Small intestine (tissue), 7 donors: ENCODE data around the gene TCF20. TPM values are rescaled to one million over a fixed set of nuclear protein-coding genes. Genes with fewer than 3 reads are reported as not detected.
A peak's percentile ranks its signal among the peaks of the same experiment; 100 is the strongest.

Experiments
- DNase-seq, 2 donors: peaks; one replicate each; pipeline versions ENCODE4 v3.0.0 to v3.0.0-alpha.2; 2013
- FAIRE-seq: peaks from 2 replicates; lab custom pipeline; 2012; peaks lifted over from hg19 to GRCh38; lab: Jason Lieb, UNC
- H3K27ac ChIP-seq, 3 donors: one replicate each; pipeline ENCODE4 v1.5.1; 2013; ENCODE audit warnings: low read length in 2 of 3, mild to moderate bottlenecking in 2 of 3, control low read depth in 1 of 3, inconsistent platforms in 1 of 3, low read depth in 1 of 3, moderate library complexity in 1 of 3
- H3K27me3 ChIP-seq, 3 donors: one replicate each; pipeline ENCODE4 v1.6.1; 2013; ENCODE audit warnings: low read length in 3 of 3, inconsistent platforms in 1 of 3; ENCODE audit not compliant: control insufficient read depth in 3 of 3, insufficient read depth in 3 of 3
- H3K36me3 ChIP-seq, 3 donors: one replicate each; pipeline ENCODE4 v1.6.1; 2013; ENCODE audit warnings: low read length in 3 of 3, inconsistent platforms in 1 of 3, low read depth in 1 of 3, mild to moderate bottlenecking in 1 of 3, moderate library complexity in 1 of 3; ENCODE audit not compliant: control insufficient read depth in 3 of 3, insufficient read depth in 2 of 3
- H3K4me1 ChIP-seq, 3 donors: one replicate each; pipeline ENCODE4 v1.6.1; 2013; ENCODE audit warnings: low read length in 2 of 3, inconsistent platforms in 1 of 3, low read depth in 1 of 3, mild to moderate bottlenecking in 1 of 3, moderate library complexity in 1 of 3; ENCODE audit not compliant: control insufficient read depth in 3 of 3, insufficient read depth in 2 of 3
- H3K4me3 ChIP-seq, 3 donors: one replicate each; pipeline ENCODE4 v1.5.1; 2013; ENCODE audit warnings: low read length in 3 of 3, control low read depth in 1 of 3, inconsistent platforms in 1 of 3, low read depth in 1 of 3, mild to moderate bottlenecking in 1 of 3, moderate library complexity in 1 of 3
- H3K9me3 ChIP-seq, 2 donors: one replicate each; pipeline ENCODE4 v1.6.1; 2013; ENCODE audit warnings: low read depth in 1 of 2, low read length in 1 of 2; ENCODE audit not compliant: control insufficient read depth in 2 of 2, insufficient read depth in 1 of 2
- WGBS, 3 donors: extraction: QIAGEN DNeasy Blood & Tissue Kit; methylation state at CpG; one replicate each; pipeline ENCODE4 v1.1.7; 2013; 5-methylcytosine and 5-hydroxymethylcytosine counted together
- polyA plus RNA-seq, 4 donors: library from polyadenylated mRNA; stranded (reverse) in 3 of 4; unstranded in 1 of 4; fragments of 200-250 nt in 3 of 4; fragments of 120-200 nt in 1 of 4; gene quantifications; one replicate each; pipeline versions ENCODE4 v1.2.1 to v1.2.3, GENCODE V29; 2013
- donor health status: healthy with polysubstance abuse.
- donor health status: control.
- donor health status: control.
- donor health status: Bipolar disorder and iron deficiency.
- donor health status: healthy.

Gene TCF20
- polyA plus RNA-seq, 4 donors = 6.2 to 32.0 (median 13.5) TPM

DNA sequence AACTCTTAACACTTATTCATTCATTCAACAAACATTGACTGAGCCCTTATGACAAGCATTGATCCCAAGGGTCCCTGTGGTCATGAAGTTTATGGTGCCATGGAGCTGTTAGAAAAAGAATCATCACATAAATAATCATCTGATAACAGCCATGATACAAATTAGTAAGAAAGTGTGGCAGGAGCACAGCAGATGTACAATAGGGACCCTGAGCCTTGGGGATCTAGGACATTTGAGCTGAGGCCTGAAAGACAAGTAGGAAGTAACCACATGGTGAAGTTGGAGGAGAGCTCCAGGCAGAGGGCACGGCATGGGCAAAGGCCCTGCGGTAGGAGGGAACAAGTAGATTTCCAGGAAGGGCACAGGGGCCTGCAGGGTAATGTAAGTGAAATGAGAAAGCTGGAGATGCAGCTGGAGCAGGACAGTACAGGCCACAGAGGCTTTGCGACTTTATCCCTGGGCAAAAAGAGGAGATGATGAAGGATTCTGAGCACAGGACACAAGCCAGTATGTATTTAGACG lies 6.8 kb upstream of the TCF20 start:
- WGBS, 3 donors = 94 to 95% (median 95%) methylated on average over 4 of the region's 4 CpGs
- no peak for FAIRE-seq
- Histone ChIP-seq H3K27me3 (no peaks in the 10 kb centered on the region), H3K4me3 (no peak overlapping the region), H3K4me1 (peaks cover 0 to 31% (median 2%) of the 10 kb centered on the region in 3 donors), H3K9me3 (no peaks in the 10 kb centered on the region), H3K27ac (no peak overlapping the region), H3K36me3 (peaks cover 0 to 37% (median 0%) of the 10 kb centered on the region in 3 donors)
- no peak for DNase-seq

DNA sequence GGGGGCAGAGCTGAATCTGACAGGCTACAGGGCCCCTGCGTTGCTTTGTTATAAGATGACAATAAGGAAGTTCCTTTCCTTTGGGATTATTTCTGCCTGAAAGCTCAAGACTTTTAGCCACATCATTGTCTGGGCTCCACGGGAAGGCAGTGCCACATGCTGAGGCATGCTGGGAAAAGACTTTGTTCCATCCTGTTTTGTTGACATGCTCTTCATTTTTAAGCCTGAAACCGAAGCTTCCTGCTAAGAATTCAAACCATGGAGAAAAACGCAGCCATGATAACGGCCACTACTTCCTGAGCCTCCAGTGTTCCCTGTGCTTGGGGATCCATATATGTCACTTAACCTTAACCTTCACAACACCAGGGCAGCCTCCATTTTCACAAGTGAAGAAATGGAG lies 5.5 kb upstream of the TCF20 start:
- H3K36me3 ChIP-seq = peaks cover 0 to 37% (median 0%) of the 10 kb centered on the region in 3 donors
- no peaks in the 10 kb centered on the region for H3K9me3 ChIP-seq
- no peaks in the 10 kb centered on the region for H3K27me3 ChIP-seq
- no peak overlapping the region for H3K4me3 ChIP-seq
- FAIRE-seq (no peak), DNase-seq (no peak)
- peaks cover 3 to 35% (median 4%) of the 10 kb centered on the region in 3 donors for H3K4me1 ChIP-seq
- 57 to 59% (median 57%) methylated on average over 5 of the region's 5 CpGs for WGBS, 3 donors
- no peak overlapping the region for H3K27ac ChIP-seq

DNA sequence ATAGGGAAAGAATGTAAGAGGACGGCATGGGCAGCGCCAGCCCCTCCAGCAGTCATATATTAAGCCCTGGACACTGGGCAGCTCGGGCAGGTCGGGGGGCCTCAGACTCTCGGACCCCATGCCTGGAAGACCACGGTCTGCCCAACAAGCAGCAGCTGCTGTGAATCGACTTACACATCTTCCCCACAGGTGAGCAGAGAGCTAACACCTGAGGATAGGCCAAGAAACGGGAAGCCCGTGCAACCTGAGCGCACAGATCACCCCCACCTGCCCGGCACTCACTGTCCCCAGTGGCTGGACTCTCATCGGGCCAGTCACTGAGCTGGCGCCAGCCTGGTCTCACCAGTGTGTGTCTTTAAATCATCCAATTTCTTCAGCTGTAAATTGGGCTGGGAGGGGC lies 4.7 kb upstream of the TCF20 start:
- DNase-seq = no peak
- peaks cover 0 to 37% (median 0%) of the 10 kb centered on the region in 3 donors for H3K36me3 ChIP-seq
- no peak for FAIRE-seq
- H3K27me3 ChIP-seq = no peaks in the 10 kb centered on the region
- H3K27ac ChIP-seq = no peak overlapping the region
- peaks cover 4 to 37% (median 5%) of the 10 kb centered on the region in 3 donors for H3K4me1 ChIP-seq
- 85 to 94% (median 93%) methylated on average over 13 of the region's 13 CpGs for WGBS, 3 donors
- H3K4me3 ChIP-seq = no peak overlapping the region
- no peaks in the 10 kb centered on the region for H3K9me3 ChIP-seq

DNA sequence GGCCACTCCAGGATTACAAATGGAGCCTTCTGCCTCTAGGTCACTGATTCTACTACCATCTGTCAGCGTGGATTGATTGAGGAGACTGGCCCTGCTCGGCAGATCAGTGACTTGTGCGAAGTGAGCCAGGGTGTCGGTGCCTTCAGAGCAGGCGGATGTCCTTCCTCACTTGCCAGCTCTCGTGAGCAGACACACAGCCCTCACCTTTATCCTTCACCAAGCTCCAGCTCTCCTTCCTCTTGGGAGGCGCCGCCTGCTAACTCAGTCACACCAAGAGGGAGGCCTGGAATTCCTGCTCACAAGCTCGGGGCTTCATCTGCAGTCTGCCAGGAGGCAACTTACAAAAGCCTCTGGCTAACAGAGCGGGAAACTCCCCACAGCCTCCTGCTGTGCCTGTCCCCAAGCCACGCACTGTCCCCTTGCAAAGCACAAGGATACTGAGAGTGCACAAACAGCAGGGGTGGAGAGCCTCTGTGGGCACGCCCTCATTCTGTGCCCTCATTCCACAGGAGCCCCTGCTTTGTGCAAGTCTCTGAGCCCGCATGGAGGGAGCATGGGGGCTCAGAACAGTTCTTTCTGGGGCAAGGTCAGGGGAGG lies 3.5 kb upstream of the TCF20 start:
- peaks cover 4 to 32% (median 6%) of the 10 kb centered on the region in 3 donors for H3K4me1 ChIP-seq

DNA sequence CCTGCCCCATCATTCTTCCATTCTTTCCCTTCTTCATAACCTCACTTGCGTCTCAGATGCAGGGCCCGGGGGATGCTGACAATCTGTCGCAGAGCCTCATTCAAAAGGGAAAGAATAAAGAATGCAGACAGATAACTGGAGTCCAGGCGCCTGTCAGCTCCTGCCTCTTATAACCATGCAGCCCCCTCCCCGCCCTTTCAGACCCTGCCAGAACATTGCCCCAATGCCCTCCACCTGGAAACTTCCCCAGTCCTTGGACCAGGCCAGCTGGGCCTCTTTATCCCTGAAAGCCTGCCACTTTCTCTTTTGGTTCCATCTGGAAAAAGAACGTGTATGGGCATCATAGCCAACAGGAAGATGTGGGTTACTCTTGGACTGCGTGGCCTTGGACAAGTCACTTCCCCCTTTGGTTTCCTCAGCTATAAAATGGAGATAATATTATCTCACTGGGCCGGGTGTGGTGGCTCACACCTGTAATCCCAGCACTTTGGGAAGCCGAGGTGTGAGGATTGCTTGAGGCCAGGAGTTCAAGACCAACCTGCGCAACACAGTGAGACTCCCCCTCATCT lies 2.1 kb upstream of the TCF20 start:
- Histone ChIP-seq H3K4me3 (no peak overlapping the region), H3K27me3 (no peaks in the 10 kb centered on the region), H3K27ac (peak overlapping the region in 2 of 3 donors; percentile 50 to 84), H3K4me1 (peaks cover 2 to 28% (median 8%) of the 10 kb centered on the region in 3 donors), H3K36me3 (peaks cover 0 to 37% (median 0%) of the 10 kb centered on the region in 3 donors), H3K9me3 (no peaks in the 10 kb centered on the region)
- FAIRE-seq (no peak), DNase-seq (peak in 1 of 2 donors; percentile 39)
- WGBS, 3 donors = 64 to 77% (median 66%) methylated on average over 10 of the region's 10 CpGs

More for the DNA sequence above, 3.5 kb upstream of the TCF20 start:
- H3K27me3 ChIP-seq = no peaks in the 10 kb centered on the region
- no peak overlapping the region for H3K27ac ChIP-seq
- DNase-seq = no peak
- no peak for FAIRE-seq
- WGBS, 3 donors = 58 to 80% (median 79%) methylated on average over 11 to 13 of the region's 13 CpGs
- no peaks in the 10 kb centered on the region for H3K9me3 ChIP-seq
- peaks cover 0 to 37% (median 0%) of the 10 kb centered on the region in 3 donors for H3K36me3 ChIP-seq
- H3K4me3 ChIP-seq = no peak overlapping the region

DNA sequence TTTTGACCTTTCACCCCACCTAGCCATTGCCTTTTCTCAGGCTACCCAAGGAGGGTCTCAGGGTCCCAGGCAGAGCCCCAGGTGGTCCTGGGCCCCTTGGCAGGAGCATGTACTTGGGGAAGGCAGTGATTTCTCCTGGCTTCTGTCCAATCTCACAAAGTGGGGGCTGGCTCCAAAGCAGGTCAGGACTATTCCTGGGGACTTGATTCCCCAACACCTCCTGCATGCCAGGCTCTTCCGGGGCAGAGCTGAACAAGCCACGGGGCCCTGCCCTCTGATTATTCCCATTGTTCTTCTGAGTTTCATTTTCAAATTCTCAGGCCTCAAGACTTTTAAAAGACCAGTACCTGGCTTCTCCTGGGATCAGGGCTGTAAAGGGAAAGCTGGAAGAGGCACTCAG lies 1.5 kb upstream of the TCF20 start:
- peaks cover 0 to 33% (median 0%) of the 10 kb centered on the region in 3 donors for H3K36me3 ChIP-seq
- FAIRE-seq (no peak), DNase-seq (peak; percentile 54 to 55)
- no peaks in the 10 kb centered on the region for H3K9me3 ChIP-seq
- H3K4me1 ChIP-seq = peaks cover 2 to 28% (median 8%) of the 10 kb centered on the region in 3 donors
- peak overlapping the region in 2 of 3 donors; percentile 50 to 84 for H3K27ac ChIP-seq
- H3K4me3 ChIP-seq = no peak overlapping the region
- H3K27me3 ChIP-seq = no peaks in the 10 kb centered on the region
- 27 to 60% (median 55%) methylated on average over 2 of the region's 2 CpGs for WGBS, 3 donors

DNA sequence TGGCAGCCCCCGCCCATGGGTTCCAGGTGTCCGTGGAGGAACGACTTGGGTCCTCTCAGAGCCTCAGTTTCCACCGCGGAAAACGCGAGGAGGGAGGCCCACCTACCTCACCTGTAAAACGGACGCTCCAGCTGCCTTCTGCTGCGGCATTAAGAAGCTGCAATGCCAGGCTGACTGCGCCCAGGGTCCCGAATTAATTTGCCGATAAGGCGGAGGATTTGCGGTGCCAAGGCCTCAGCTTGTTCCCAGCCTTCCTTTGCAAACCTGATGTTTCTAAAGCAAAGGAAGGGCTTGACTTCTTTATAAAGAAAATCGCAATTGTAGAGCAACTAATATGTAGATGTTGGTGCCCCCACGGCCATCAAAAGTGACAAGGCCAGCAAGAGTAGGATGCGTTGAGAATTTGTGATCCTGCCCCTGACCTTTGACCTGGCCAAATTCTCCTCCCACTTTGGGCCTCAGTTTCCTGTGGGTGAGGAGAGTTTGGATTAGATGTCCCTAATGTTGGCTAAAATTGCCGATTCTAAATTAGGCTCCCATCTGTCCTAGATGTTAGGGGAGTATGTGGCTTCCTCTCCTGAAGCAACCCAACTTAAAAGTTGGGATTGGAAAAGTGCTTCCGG lies 849 bp upstream of the TCF20 start:
- H3K4me1 ChIP-seq = peaks cover 2 to 29% (median 8%) of the 10 kb centered on the region in 3 donors
- H3K9me3 ChIP-seq = no peaks in the 10 kb centered on the region
- no peaks in the 10 kb centered on the region for H3K27me3 ChIP-seq
- peak overlapping the region in 2 of 3 donors; percentile 45 to 98 for H3K4me3 ChIP-seq
- peak overlapping the region in 2 of 3 donors; percentile 50 to 84 for H3K27ac ChIP-seq
- peaks cover 0 to 33% (median 0%) of the 10 kb centered on the region in 3 donors for H3K36me3 ChIP-seq
- FAIRE-seq (no peak), DNase-seq (no peak)
- 59 to 83% (median 70%) methylated on average over 20 of the region's 20 CpGs for WGBS, 3 donors

DNA sequence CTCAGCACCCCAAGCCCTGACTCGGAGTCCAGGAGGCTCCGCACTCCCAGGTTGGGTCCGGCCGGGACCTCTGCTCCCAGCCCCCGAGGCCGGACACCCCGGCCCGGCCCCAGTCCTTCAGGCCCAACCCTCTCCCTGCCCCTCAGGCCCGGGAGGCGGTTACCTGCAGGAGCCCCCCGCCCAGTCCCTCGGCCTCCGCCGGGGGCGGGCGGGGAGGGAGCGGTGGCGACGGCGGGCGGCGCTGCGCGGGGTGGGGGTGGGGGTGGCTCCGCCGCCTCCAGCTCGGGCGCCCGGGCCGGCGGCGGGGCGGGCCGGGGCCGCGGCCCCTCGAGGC lies 310 bp downstream of the TCF20 start:
- Histone ChIP-seq H3K27ac (peak overlapping the region; percentile 89 to 99 (median 92)), H3K27me3 (no peaks in the 10 kb centered on the region), H3K9me3 (no peaks in the 10 kb centered on the region), H3K36me3 (peaks cover 0 to 21% (median 0%) of the 10 kb centered on the region in 3 donors), H3K4me3 (peak overlapping the region; percentile 91 to 98 (median 92)), H3K4me1 (peaks cover 2 to 39% (median 8%) of the 10 kb centered on the region in 3 donors)
- FAIRE-seq = no peak
- 0 to 3% (median 1%) methylated on average over 8 to 37 of the region's 37 CpGs for WGBS, 3 donors
- DNase-seq = peak in 1 of 2 donors; percentile 43
